GM21526 (cell line): ENCODE results near the gene COL24A1.

Experiments
- ATAC-seq: cut with Tn5 transposase; IDR thresholded peaks from one replicate; pipeline ENCODE4 v1.9.1; 2021; ENCODE audit warnings: moderate library complexity; ENCODE audit not compliant: unreplicated experiment, low FRiP score

The COL24A1 gene

DNA sequence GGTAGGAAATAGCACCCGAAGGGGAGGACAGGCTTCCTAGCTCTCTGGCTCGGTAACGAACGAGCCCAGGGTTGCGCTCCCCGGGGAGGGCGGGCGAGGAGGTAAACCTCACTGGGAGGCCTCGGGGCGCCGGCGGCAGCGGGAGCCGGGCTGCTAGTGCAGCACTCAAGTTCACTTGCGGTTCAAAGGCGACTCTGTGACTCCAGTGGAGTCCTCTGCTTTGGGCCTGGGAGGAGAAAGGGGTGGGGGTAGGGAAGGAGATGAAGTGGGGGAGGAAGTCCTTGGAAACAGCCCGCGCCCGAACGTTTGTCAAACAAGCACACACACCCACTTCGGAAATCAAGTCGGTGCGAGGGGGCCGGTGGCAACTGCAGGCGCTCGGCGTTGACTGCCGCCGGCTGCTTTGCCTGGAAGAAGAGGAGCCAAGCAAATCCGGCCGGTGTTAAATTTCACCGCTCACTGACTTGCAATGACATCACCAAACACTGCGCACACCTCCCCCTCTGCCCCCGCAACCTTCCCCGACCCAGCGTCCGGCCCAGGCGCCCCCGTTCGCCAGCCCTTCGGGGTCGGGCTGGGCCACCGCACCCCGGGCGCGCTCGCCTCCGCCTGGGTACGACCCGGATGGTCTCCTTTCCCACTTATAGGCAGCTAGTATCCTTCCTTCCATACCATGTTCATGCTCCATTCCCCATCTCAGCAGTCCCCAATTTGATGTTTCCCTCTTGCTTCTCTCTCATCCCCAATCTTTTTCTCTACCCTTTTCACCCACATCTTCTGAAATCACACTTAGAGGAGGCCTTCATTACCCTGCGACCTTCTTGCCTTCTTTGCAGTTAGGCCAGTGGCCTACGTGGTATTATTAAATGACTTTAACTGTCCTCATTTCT is at the start of gene COL24A1:
Gene COL24A1 (minus strand): TSS at position 207 of the 890 bp plus-strand sequence. CDS start 376 bp downstream, outside the sequence.
- peak; percentile 49 for ATAC-seq

DNA sequence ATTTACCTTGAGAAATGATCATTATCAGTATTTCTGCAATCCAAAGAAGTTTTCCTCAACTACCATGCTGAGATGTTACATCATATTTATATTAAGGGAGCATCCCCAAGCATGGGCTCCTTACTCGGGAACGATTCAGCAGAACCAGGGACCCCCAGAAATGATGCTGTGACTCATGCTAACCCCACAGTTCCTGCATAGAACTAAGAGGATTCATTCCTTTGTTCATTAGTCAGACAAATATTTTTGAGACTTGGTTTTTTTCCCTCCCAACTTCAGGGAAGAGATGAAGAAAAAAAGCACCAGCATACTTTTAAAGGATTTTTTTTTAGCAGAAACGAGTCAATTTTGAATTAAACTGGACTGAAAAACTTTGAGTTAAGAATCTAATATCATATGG is 49.2 kb upstream of the COL24A1 start:
- no peak for ATAC-seq

- no peak for ATAC-seq
Measured at GRCh38 chr1:86202552-86203340, 46.2 kb upstream of the COL24A1 start.

- ATAC-seq, result no peak
Measured at GRCh38 chr1:86201311-86201710, 44.7 kb upstream of the COL24A1 start.

GRCh38 chr1:86200901-86201300 is 44.3 kb upstream of the COL24A1 start:
- no peak for ATAC-seq

GRCh38 chr1:86197206-86197855 is 40.8 kb upstream of the COL24A1 start:
- no peak for ATAC-seq

- no peak for ATAC-seq
Measured at GRCh38 chr1:86195281-86195680, 38.7 kb upstream of the COL24A1 start.

- no peak for ATAC-seq
Measured at GRCh38 chr1:86194491-86195034, 38.0 kb upstream of the COL24A1 start.

DNA sequence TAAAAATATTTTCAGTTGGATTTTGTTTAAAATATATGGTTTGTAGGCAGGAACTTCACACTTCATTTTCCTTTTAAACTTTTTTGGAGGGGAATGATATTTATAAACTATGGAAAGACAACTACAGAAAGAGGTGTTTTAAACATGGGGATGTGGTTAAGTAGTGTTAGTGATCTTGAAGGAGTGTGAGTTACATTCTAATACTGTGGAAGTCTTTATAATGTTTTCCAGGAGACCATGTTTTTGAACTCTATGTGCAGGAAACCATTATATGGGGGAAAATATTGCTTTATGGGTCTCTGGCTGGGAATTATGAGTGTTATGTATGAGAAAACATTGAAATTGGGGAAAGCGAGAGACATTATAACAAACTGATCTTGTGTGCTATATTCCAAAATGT is 35.8 kb upstream of the COL24A1 start:
- ATAC-seq, result no peak

DNA sequence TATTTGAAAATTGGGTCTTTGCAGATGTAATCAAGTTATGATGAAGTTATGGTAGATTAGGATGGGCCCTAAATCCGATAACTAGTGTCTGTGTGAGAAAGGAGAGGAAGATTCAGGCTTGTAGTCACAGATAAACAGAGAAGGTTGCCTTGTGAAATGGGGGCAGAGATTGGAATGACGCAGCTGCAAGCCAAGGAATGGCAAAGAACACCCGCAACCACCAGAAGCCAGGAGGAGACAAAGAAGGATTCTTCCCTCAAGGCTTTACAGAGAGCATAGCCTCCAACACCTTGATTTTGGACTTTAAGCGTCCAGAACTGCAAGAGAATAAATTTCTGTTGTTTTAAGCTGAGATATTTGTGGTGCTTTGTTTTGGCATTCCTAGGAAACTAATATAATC is 35.4 kb upstream of the COL24A1 start:
- ATAC-seq, result no peak

- ATAC-seq, result no peak
Measured at GRCh38 chr1:86190873-86191272, 34.3 kb upstream of the COL24A1 start.

DNA sequence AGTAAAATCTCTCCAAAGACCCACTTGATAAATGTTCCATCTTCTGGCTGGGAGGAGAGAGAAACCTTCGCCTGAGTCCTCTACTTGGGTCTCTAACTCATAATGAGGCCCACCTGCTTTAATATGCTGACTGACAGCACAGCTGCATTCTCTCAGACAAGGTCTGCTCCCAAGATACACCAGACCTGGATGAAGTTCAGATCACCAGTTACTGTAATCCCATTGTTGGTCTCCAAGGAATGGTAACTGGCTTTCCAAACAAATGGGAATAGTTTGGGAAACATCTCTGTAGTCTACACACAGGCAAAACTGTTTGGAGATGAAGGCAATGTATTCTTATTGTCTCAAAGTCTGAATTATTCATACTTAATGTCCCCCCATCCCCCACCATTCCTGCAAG is 27.9 kb upstream of the COL24A1 start:
- ATAC-seq, result no peak

DNA sequence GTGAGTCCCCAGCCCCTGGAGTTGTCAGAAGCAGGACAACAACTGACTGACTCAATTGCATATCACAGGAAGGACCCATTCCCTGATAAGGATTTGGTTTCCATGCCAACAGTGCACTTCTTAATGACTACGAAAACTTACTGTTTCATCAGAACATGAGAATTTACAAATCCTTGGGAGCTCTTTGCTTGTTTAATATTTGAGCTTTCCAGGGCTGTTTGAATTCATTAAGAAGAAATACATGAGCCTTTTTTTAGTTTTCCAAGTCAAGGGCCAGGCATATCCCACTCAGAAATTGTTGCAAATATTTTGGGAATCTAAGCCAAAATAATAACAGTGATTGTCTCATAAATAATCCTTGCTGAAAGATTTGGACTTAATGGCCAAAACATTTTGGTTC is 27.2 kb upstream of the COL24A1 start:
- no peak for ATAC-seq

- no peak for ATAC-seq
Measured at GRCh38 chr1:86176226-86176625, 19.7 kb upstream of the COL24A1 start.

DNA sequence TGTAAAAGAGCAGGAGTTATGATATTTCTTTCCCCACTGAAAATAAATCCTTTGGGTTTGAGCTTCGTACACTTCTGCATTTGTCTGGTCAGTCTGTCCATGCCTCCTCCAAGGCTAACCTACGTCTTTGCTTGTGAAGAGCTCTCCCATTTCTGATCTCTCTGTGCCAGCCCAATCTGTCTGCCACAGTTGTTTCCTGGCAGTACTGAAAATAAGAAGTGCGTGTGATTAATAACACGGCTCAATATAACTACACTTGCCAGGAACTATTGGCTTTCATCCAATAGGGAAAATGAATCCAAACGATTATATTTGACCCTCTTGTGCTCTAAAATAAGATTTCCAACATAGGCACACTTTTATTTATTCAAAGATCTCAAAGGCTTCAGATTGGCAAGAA is 19.2 kb upstream of the COL24A1 start:
- ATAC-seq, result no peak

GRCh38 chr1:86169625-86170024 is 13.1 kb upstream of the COL24A1 start:
- ATAC-seq, result no peak

DNA sequence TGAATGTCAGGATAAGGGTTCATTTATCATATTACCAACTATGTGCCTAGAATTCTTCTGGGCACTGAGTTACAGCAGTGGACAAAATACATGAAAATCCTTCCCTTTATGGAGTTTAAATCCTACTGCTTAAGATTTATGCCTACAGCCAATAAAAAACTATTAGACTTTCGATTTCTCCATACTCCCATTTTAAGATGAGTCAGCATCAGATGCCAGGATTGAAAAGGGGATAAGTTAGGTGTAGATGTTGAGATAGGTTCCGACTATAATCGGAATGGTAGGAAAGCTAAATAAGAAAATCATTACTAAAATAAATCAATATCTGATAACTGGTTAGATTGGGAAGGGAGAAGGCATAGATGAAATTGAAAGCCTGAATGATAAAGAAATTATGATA is 3.2 kb upstream of the COL24A1 start:
- ATAC-seq, result no peak

- ATAC-seq, result no peak
Measured at GRCh38 chr1:86155807-86156565, 586 bp downstream of the COL24A1 start.

- ATAC-seq, result no peak
Measured at GRCh38 chr1:86155051-86155806, 1.3 kb downstream of the COL24A1 start.
